ENCODE results near the gene CD160. TPM values are rescaled to one million over a fixed set of nuclear protein-coding genes. Genes with fewer than 3 reads are reported as not detected.

The CD160 gene
- total RNA-seq, 1 donor from 2014 or later = not detected

- TF ChIP-seq CTCF (conservative IDR thresholded peaks at IDR 0.05; ENCODE audit: low read depth, low read length) = no peak
- no peak for DNase-seq (ENCODE audit: low read depth)
- no peak overlapping the region for H3K4me3 ChIP-seq (ENCODE audit: low read depth, low read length)
Measured at GRCh38 chr1:145777357-145778145, 58.3 kb downstream of the CD160 start.

GRCh38 chr1:145778146-145778540, 58.8 kb downstream of the CD160 start:
- DNase-seq (ENCODE audit: low read depth) = no peak
- H3K4me3 ChIP-seq (ENCODE audit: low read depth, low read length) = no peak overlapping the region
- TF ChIP-seq CTCF (conservative IDR thresholded peaks at IDR 0.05; ENCODE audit: low read depth, low read length) = no peak

- TF ChIP-seq CTCF (conservative IDR thresholded peaks at IDR 0.05; ENCODE audit: low read depth, low read length) = no peak
- H3K4me3 ChIP-seq (ENCODE audit: low read depth, low read length) = no peak overlapping the region
- peak; percentile 98 for DNase-seq (ENCODE audit: low read depth)
Measured at GRCh38 chr1:145782272-145783099, 63.2 kb downstream of the CD160 start.

GRCh38 chr1:145784409-145784808, 65.1 kb downstream of the CD160 start:
- no peak for DNase-seq (ENCODE audit: low read depth)
- H3K4me3 ChIP-seq (ENCODE audit: low read depth, low read length) = no peak overlapping the region
- no peak for TF ChIP-seq CTCF (conservative IDR thresholded peaks at IDR 0.05; ENCODE audit: low read depth, low read length)

GRCh38 chr1:145785547-145785946, 66.2 kb downstream of the CD160 start:
- no peak for TF ChIP-seq CTCF (conservative IDR thresholded peaks at IDR 0.05; ENCODE audit: low read depth, low read length)
- H3K4me3 ChIP-seq (ENCODE audit: low read depth, low read length) = no peak overlapping the region
- no peak for DNase-seq (ENCODE audit: low read depth)

GRCh38 chr1:145786271-145786670, 67.0 kb downstream of the CD160 start:
- no peak for DNase-seq (ENCODE audit: low read depth)
- TF ChIP-seq CTCF (conservative IDR thresholded peaks at IDR 0.05; ENCODE audit: low read depth, low read length) = no peak
- no peak overlapping the region for H3K4me3 ChIP-seq (ENCODE audit: low read depth, low read length)

Measured in epithelial cell of proximal tubule (primary cell).